Nephron progenitor cell (in vitro differentiated cells): ENCODE data around the gene ZNF837.

Source experiments
- DNase-seq: peaks from one replicate; pipeline ENCODE4 v3.0.0; 2021
- H3K27ac Mint-ChIP-seq: 2 replicates; pipeline ENCODE4 v1.8.0; 2021; ENCODE audit warnings: mild to moderate bottlenecking, moderate library complexity, mixed read lengths
- H3K27me3 Mint-ChIP-seq: 2 replicates; pipeline ENCODE4 v1.8.0; 2021; ENCODE audit warnings: mild to moderate bottlenecking, low read depth, mixed read lengths; ENCODE audit not compliant: poor library complexity
- H3K36me3 Mint-ChIP-seq: 2 replicates; pipeline ENCODE4 v1.8.0; 2021; ENCODE audit warnings: low read depth, mixed read lengths
- H3K4me1 Mint-ChIP-seq: 2 replicates; pipeline ENCODE4 v1.8.0; 2021; ENCODE audit warnings: mixed read lengths
- H3K4me3 Mint-ChIP-seq: 2 replicates; pipeline ENCODE4 v1.8.0; 2021; ENCODE audit warnings: mild to moderate bottlenecking, moderate library complexity, mixed read lengths
- H3K9me3 Mint-ChIP-seq: 2 replicates; pipeline ENCODE4 v1.8.0; 2021; ENCODE audit warnings: mild to moderate bottlenecking, moderate library complexity, mixed read lengths
- TF ChIP-seq, protein P1 (sequence below): fragments of 200-600 bp; sonication (generic); IDR thresholded peaks from 2 replicates; pipeline ENCODE4 v1.5.0; 2021; ENCODE audit warnings: antibody characterized with exemption

The ZNF837 gene

DNA sequence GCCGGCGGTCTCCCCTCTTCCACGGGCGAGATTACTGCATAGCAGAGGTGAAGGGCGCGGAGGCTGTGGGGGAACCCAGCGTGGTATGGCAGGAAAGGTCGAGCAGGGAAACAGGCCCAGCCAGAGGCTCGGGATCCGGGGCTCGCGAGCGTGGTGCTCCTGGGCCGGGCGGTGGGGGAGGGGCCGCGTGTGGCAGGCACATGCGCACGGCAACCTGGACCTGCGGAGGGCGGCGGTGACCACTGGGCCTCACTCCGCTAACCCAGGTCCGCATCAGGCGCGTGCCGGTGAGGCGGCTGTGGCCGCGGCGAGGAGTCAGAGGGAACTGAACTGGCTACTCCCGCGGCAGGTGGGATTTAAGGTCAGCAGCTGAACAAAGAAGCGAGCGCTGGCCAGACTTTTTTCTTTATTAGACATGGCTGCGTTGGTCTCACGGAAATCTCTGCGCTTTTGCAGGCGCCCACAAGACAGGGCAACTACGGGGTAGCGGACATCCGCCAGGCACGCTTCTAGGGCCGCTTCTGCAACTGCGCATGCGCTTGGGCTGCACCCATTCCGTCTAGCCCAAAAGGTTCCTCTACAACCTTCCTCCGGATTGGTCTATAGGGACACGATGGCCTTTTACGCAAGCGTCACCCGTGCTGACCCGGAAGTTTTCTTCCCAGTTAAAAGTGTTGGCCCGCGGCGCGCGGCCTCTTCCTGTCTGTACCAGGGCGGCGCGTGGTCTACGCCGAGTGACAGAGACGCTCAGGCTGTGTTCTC lies 5.9 kb upstream of the ZNF837 start, which contains the start of gene RPS5:
Gene RPS5 (plus strand): TSS at position 694 of the 762 bp plus-strand sequence. CDS start 869 bp downstream, outside the sequence.
- Mint-ChIP-seq H3K27me3 (no peaks in the 10 kb centered on the region), H3K4me1 (peaks cover 56% of the 10 kb centered on the region), H3K9me3 (no peaks in the 10 kb centered on the region), H3K4me3 (peak within 1 kb of the TSS; percentile 96), H3K27ac (peak within 1 kb of the TSS; percentile 99), H3K36me3 (peaks cover 26% of the 10 kb centered on the region)
- peak; percentile 91 for DNase-seq
- TF ChIP-seq, protein P1, sequence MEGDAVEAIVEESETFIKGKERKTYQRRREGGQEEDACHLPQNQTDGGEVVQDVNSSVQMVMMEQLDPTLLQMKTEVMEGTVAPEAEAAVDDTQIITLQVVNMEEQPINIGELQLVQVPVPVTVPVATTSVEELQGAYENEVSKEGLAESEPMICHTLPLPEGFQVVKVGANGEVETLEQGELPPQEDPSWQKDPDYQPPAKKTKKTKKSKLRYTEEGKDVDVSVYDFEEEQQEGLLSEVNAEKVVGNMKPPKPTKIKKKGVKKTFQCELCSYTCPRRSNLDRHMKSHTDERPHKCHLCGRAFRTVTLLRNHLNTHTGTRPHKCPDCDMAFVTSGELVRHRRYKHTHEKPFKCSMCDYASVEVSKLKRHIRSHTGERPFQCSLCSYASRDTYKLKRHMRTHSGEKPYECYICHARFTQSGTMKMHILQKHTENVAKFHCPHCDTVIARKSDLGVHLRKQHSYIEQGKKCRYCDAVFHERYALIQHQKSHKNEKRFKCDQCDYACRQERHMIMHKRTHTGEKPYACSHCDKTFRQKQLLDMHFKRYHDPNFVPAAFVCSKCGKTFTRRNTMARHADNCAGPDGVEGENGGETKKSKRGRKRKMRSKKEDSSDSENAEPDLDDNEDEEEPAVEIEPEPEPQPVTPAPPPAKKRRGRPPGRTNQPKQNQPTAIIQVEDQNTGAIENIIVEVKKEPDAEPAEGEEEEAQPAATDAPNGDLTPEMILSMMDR, result no peak

DNA sequence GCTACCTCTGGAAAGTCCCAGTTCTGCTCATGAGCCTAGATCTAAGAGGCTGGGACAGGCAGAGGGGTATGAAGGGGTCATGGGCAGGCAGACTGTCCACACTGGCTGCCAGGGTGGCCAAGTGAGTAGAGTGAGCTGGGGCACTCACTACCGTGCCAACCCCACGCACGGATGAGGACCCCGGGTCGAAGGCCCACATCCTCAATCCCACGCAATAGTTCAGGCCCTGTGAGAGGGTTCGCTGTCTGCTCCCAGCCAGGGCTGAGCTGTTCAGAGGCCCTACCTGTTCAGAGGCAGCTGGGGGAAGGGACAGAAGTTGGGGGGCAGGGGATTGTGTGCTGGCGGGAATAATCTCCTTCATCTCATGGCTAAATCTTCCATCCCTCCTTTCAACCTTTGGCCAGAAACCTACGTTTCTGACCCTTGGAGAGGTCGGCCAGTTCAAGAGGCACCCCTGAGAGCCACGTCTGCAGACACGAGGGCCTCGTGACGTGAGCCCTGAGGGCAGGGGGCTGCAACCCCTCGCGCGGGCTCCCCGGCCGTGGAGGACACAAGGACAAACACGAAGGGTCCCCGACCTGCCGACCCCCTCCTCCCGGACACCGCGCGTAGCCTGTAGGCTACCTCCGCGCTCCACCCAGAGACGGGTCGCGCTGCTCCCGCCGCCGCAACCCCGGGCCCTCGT lies 5.2 kb upstream of the ZNF837 start:
- Mint-ChIP-seq H3K36me3 (peaks cover 24% of the 10 kb centered on the region), H3K27me3 (no peaks in the 10 kb centered on the region)
- TF ChIP-seq, protein P1, result no peak

DNA sequence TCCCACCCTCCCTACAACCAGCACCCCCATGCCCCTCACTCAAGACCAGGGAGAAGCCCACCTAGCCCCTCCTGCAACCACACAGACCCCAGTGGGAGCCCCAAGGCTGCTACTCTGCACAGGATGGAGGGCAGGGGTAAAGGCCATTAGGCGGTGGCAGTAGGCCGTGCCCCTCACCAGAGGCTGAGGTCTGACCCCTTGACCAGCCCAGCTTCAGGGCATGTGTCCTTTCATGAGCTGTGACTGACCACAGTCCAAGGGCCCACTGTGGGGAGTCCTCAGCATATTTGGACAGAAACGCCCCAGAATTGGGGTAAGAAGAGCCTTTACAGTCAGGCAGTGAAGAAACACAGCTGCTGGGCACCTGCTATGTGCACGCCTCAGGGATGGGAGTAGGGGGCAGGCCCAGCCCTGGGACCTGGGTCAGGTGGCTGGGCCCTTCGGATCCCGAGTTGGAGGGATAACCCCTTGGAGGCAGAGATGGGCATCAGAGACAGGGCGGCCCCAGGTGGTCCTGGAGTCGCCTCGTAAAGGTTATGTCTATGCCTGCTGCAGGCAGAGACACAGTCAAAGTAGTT lies 4.6 kb upstream of the ZNF837 start:
- Mint-ChIP-seq H3K9me3 (no peaks in the 10 kb centered on the region), H3K27me3 (no peaks in the 10 kb centered on the region), H3K4me3 (peak overlapping the region; percentile 96), H3K4me1 (peaks cover 51% of the 10 kb centered on the region), H3K27ac (peak overlapping the region; percentile 99), H3K36me3 (peaks cover 18% of the 10 kb centered on the region)
- TF ChIP-seq, protein P1, result no peak
- no peak for DNase-seq

More for the DNA sequence above, 5.2 kb upstream of the ZNF837 start:
- no peak for DNase-seq
- H3K4me3 Mint-ChIP-seq, result peak overlapping the region; percentile 96
- H3K4me1 Mint-ChIP-seq, result peaks cover 56% of the 10 kb centered on the region
- peak overlapping the region; percentile 99 for H3K27ac Mint-ChIP-seq
- H3K9me3 Mint-ChIP-seq, result no peaks in the 10 kb centered on the region

- peaks cover 4% of the 10 kb centered on the region for H3K36me3 Mint-ChIP-seq
- TF ChIP-seq, protein P1, result no peak
- peak overlapping the region; percentile 42 for H3K4me3 Mint-ChIP-seq
- no peak for DNase-seq
- peaks cover 52% of the 10 kb centered on the region for H3K4me1 Mint-ChIP-seq
- no peaks in the 10 kb centered on the region for H3K9me3 Mint-ChIP-seq
- H3K27ac Mint-ChIP-seq, result no peak overlapping the region
- no peaks in the 10 kb centered on the region for H3K27me3 Mint-ChIP-seq
Observed at GRCh38 chr19:58382997-58383603, 2.3 kb upstream of the ZNF837 start.

DNA sequence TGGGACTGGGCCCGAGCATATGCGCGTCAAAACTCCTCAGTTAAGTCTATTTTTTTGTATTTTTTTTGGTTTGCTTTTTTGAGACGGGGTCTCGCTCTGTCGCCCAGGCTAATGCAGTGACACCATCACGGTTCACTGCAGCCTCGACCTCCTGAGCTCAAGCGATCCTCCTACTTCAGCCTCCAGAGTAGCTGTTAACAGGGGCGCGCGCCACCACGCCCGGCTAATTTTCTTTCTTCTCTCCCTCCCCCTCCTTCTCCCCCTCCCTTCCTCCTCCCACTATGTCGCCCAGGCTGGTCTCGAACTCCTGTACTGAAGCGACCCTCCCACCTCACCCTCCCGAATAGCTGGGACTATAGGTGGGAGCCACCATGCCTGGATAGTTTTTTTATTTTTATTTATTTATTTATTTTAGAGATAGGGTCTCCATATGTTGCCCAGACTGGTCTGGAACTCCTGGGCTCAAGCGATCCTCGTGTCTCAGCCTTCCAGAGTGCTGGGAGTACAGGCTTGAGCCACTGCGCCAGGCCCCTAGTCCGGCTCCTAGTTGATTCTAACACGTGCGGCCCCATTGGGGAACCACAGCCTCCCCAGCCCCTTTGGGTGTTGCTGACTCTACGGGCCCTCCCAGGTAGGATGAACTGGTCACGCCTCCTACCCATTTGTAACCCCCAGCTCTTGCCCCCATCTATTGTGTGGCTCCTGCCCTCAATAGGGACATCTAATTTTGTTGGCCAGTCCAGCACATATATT lies 806 bp upstream of the ZNF837 start:
- Mint-ChIP-seq H3K4me1 (peaks cover 40% of the 10 kb centered on the region), H3K4me3 (peak overlapping the region; percentile 91), H3K9me3 (no peaks in the 10 kb centered on the region), H3K36me3 (no peaks in the 10 kb centered on the region), H3K27ac (peak overlapping the region; percentile 77), H3K27me3 (no peaks in the 10 kb centered on the region)
- peak; percentile 22 for DNase-seq
- TF ChIP-seq, protein P1, result no peak
